ENCODE results near the gene GPATCH3.

- TF ChIP-seq POLR2AphosphoS5 (IDR thresholded peaks at IDR 0.05) (no peak), POLR2A (IDR thresholded peaks at IDR 0.05) (no peak), CTCF (IDR thresholded peaks at IDR 0.05) (no peak), EP300 (IDR thresholded peaks at IDR 0.05) (no peak)
Observed at GRCh38 chr1:26848499-26848898, 51.8 kb downstream of the GPATCH3 start.
